ENCODE results near the gene KLHL10. TPM values are rescaled to one million over a fixed set of nuclear protein-coding genes. Genes with fewer than 3 reads are reported as not detected.

KLHL10 gene
- total and polyA plus RNA-seq, 9 of the 15 experiments (the other 6 are each of a cell fraction or from before 2014, with no cell fraction given), result 0.06 to 0.56 (median 0.12) TPM; not detected in 5

GRCh38 chr17:41869426-41869825 is 31.8 kb downstream of the KLHL10 start (continued):
- TF ChIP-seq ETS1 (conservative IDR thresholded peaks at IDR 0.05; ENCODE audit: control insufficient read depth, low read depth, low read length) (no peak), GATAD2A (IDR thresholded peaks at IDR 0.05) (no peak)

- Histone ChIP-seq H3K9me1 (ENCODE audit: control insufficient read depth, insufficient read depth, low read length) (peaks cover 4% of the 10 kb centered on the region), H3K27ac (ENCODE audit: extremely low read depth, low read depth, low read length) (peak overlapping the region; percentile 15; the same call in 1 of the 3 replicates), H3K27me3 (ENCODE audit: control insufficient read depth in 2 of 2, insufficient read depth in 2 of 2, low read length in 2 of 2) (no peaks in the 10 kb centered on the region), H3K36me3 (ENCODE audit: control insufficient read depth, insufficient read depth, low read length) (peaks cover 77% of the 10 kb centered on the region; the same call in 2 of the 3 replicates), H2AFZ (ENCODE audit: low read depth, low read length) (no peak overlapping the region), H3K9me3 (replicated peaks; ENCODE audit: control insufficient read depth, insufficient read depth, low read depth, low read length) (no peaks in the 10 kb centered on the region), H3K9ac (ENCODE audit: insufficient read depth in 1 of 2, low read depth in 2 of 2, low read length in 2 of 2) (peak overlapping the region in 1 of 2 experiments; percentile 18; a peak in 1 of 4 replicates), H4K20me1 (replicated peaks; ENCODE audit: control insufficient read depth, insufficient read depth, low read length) (no peaks in the 10 kb centered on the region), H3K4me3 (no peak overlapping the region), H3K4me1 (replicated peaks in 1 of 2; ENCODE audit: control insufficient read depth in 2 of 2, insufficient read depth in 2 of 2, low read length in 2 of 2) (peaks cover 7 to 11% of the 10 kb centered on the region in 2 experiments; a peak in 4 of 5 replicates), H3K4me2 (ENCODE audit: insufficient read depth, low read length) (no peak overlapping the region), H3K79me2 (ENCODE audit: control insufficient read depth, insufficient read depth, low read length) (peaks cover under 1% of the 10 kb centered on the region; the same call in 2 of the 3 replicates)
- ATAC-seq (no peak), DNase-seq (ENCODE audit: extremely low read depth in 1 of 4, low spot score in 3 of 4) (no peak), FAIRE-seq (no peak)
- TF ChIP-seq EGR1 (conservative IDR thresholded peaks at IDR 0.05) (no peak), PRDM10 (IDR thresholded peaks at IDR 0.05; ENCODE audit: partially characterized antibody) (peak; percentile 25)
- CTCF ChIA-PET (ENCODE audit: low intra/inter-chr PET ratio), result no interaction called here
- POLR2A ChIA-PET, result interaction anchor here (0.6 to 1.2 kb wide), 6 partner anchors 11 to 807 kb away, joined by 3 to 6 read pairs (median 3); partner anchors contain the start of gene PLEKHH3
- in situ Hi-C loops (cut with MboI), result no loop called here
- no TSS peak for BruUV-seq (replicated peaks)
- intact Hi-C loops (cut with micrococcal nuclease), result no loop called here
- 82% methylated on average over 2 of the region's 2 CpGs for WGBS (ENCODE audit: insufficient coverage, low coverage, missing lambda C conversion rate)
Measured at GRCh38 chr17:41870097-41870496, 32.5 kb downstream of the KLHL10 start.

All from K562 (cell line).